SK-N-SH (cell line): Measurements from ENCODE around the gene TPGS1. TPM values are rescaled to one million over a fixed set of nuclear protein-coding genes. Genes with fewer than 3 reads are reported as not detected.

ENCODE experiments used
- CTCF ChIA-PET: fragments of 300-600, 350-600 bp; formaldehyde crosslinking; extraction: SDS; loops from one replicate; lab custom pipeline; 2021; lab: Yijun Ruan, JAX
- POLR2A ChIA-PET: fragments of 350-600 bp; sonication (Branson Sonifier 250); formaldehyde crosslinking; extraction: SDS; loops from one replicate; lab custom pipeline; 2020; ENCODE audit warnings: antibody characterized with exemption, inconsistent platforms; lab: Yijun Ruan, JAX
- DNase-seq: peaks from one replicate; pipeline ENCODE4 v3.0.0; 2012
- H2AFZ ChIP-seq: fragments of 200-600 bp; sonication (generic); 2 replicates; pipeline ENCODE4 v1.8.1; 2016; ENCODE audit warnings: antibody characterized with exemption, mild to moderate bottlenecking, low read depth
- H3F3A ChIP-seq: fragments of 200-600 bp; sonication (generic); replicated peaks from 2 replicates; pipeline ENCODE3; 2016; ENCODE audit warnings: antibody characterized with exemption, mild to moderate bottlenecking; ENCODE audit not compliant: insufficient read depth
- H3K27ac ChIP-seq, 2 experiments: fragments of 200-500 bp in 1 of 2; fragments of 200-600 bp in 1 of 2; sonication (Bioruptor generic) in 1 of 2; sonication (generic), shearing (Covaris generic) in 1 of 2; 2 replicates each; pipeline versions ENCODE4 v1.5.1 to v1.6.1; 2014 to 2016; ENCODE audit warnings: low read depth in 2 of 2, inconsistent platforms in 1 of 2, low read length in 1 of 2, mild to moderate bottlenecking in 1 of 2, mixed read lengths in 1 of 2
- H3K27me3 ChIP-seq: fragments of 200-600 bp; sonication (generic), shearing (Covaris generic); 2 replicates; pipeline ENCODE4 v1.6.1; 2016; ENCODE audit warnings: mixed run types; ENCODE audit not compliant: insufficient read depth
- H3K36me3 ChIP-seq, 2 experiments: fragments of 200-500 bp in 1 of 2; fragments of 200-600 bp in 1 of 2; sonication (Bioruptor generic) in 1 of 2; sonication (generic) in 1 of 2; replicated peaks in 1 of 2; 2 replicates each; pipeline versions ENCODE3 to v1.5.1; 2014 to 2016; ENCODE audit warnings: low read length in 1 of 2, mild to moderate bottlenecking in 1 of 2; ENCODE audit not compliant: insufficient read depth in 2 of 2, control insufficient read depth in 1 of 2
- H3K4me1 ChIP-seq, 2 experiments: fragments of 200-500 bp in 1 of 2; fragments of 200-600 bp in 1 of 2; sonication (Bioruptor generic) in 1 of 2; sonication (generic), shearing (Covaris generic) in 1 of 2; 2 replicates each; pipeline versions ENCODE4 v1.5.1 to v1.6.1; 2014 to 2016; ENCODE audit warnings: low read depth in 1 of 2, low read length in 1 of 2, mixed run types in 1 of 2; ENCODE audit not compliant: insufficient read depth in 2 of 2, control insufficient read depth in 1 of 2
- H3K4me2 ChIP-seq: fragments of 200-600 bp; sonication (generic), shearing (Covaris generic); 2 replicates; pipeline ENCODE4 v1.6.1; 2017; ENCODE audit warnings: mixed run types
- H3K4me3 ChIP-seq, 2 experiments: fragments of 200-500 bp in 1 of 2; fragments of 200-600 bp in 1 of 2; sonication (Bioruptor generic) in 1 of 2; sonication (generic), shearing (Covaris generic) in 1 of 2; 2 replicates each; pipeline versions ENCODE4 v1.5.1 to v1.8.1; 2014 to 2016; ENCODE audit warnings: low read depth in 2 of 2, inconsistent platforms in 1 of 2, low read length in 1 of 2, mild to moderate bottlenecking in 1 of 2, mixed read lengths in 1 of 2, moderate library complexity in 1 of 2
- H3K79me2 ChIP-seq: fragments of 200-600 bp; sonication (generic); 2 replicates; pipeline ENCODE4 v1.8.1; 2017; ENCODE audit warnings: mild to moderate bottlenecking; ENCODE audit not compliant: insufficient read depth
- H3K9ac ChIP-seq: fragments of 200-600 bp; sonication (generic); 2 replicates; pipeline ENCODE4 v1.6.1; 2017; ENCODE audit warnings: mixed run types
- H3K9me2 ChIP-seq: fragments of 200-600 bp; sonication (generic); 2 replicates; pipeline ENCODE4 v1.6.1; 2017; ENCODE audit warnings: mixed run types
- H3K9me3 ChIP-seq: fragments of 200-600 bp; sonication (generic); 2 replicates; pipeline ENCODE4 v1.6.1; 2017; ENCODE audit warnings: mixed run types, mild to moderate bottlenecking, moderate library complexity
- H4K20me1 ChIP-seq: fragments of 200-600 bp; sonication (generic); 2 replicates; pipeline ENCODE4 v1.6.1; 2017; ENCODE audit warnings: mild to moderate bottlenecking, mixed run types; ENCODE audit not compliant: insufficient read depth
- GABPA ChIP-seq: IDR thresholded peaks from 2 replicates; pipeline ENCODE4 v1.4.0; 2012; ENCODE audit warnings: low read depth, mild to moderate bottlenecking
- GATA2 ChIP-seq: sonication (generic); formaldehyde crosslinking; IDR thresholded peaks from 2 replicates; pipeline ENCODE4 v1.5.0; 2020; ENCODE audit warnings: mild to moderate bottlenecking, missing genetic modification reagents
- JUND ChIP-seq: IDR thresholded peaks from 2 replicates; pipeline ENCODE4 v1.4.0; 2012
- MAX ChIP-seq: IDR thresholded peaks from 2 replicates; pipeline ENCODE4 v1.4.0; 2012; ENCODE audit warnings: low read depth
- MEF2A ChIP-seq: IDR thresholded peaks from 2 replicates; pipeline ENCODE4 v1.4.0; 2012; ENCODE audit warnings: low read depth, borderline replicate concordance
- MXI1 ChIP-seq: IDR thresholded peaks from 2 replicates; pipeline ENCODE4 v1.6.1; 2012; ENCODE audit warnings: mild to moderate bottlenecking, low read depth, low read length, improper control_type of control experiment
- NFIC ChIP-seq: IDR thresholded peaks from 2 replicates; pipeline ENCODE4 v1.4.0; 2012; ENCODE audit warnings: borderline replicate concordance
- NRF1 ChIP-seq: IDR thresholded peaks from 2 replicates; pipeline ENCODE4 v1.6.1; 2012; ENCODE audit warnings: low read depth, mild to moderate bottlenecking, low read length
- POLR2AphosphoS5 ChIP-seq: IDR thresholded peaks from 2 replicates; pipeline ENCODE4 v1.6.1; 2012; ENCODE audit warnings: low read depth, low read length
- RAD21 ChIP-seq: IDR thresholded peaks from 2 replicates; pipeline ENCODE4 v1.6.1; 2012; ENCODE audit warnings: mild to moderate bottlenecking, low read length
- RCOR1 ChIP-seq: fragments of 150-350 bp; IDR thresholded peaks from 2 replicates; pipeline ENCODE4 v1.6.1; 2017; ENCODE audit warnings: antibody characterized with exemption, low read length
- RXRA ChIP-seq: IDR thresholded peaks from 2 replicates; pipeline ENCODE4 v1.4.0; 2012; ENCODE audit warnings: low read depth, mild to moderate bottlenecking, borderline replicate concordance
- TEAD4 ChIP-seq: IDR thresholded peaks from 2 replicates; pipeline ENCODE4 v1.4.0; 2012; ENCODE audit warnings: mild to moderate bottlenecking, borderline replicate concordance; ENCODE audit not compliant: insufficient read depth
- YY1 ChIP-seq: IDR thresholded peaks from 2 replicates; pipeline ENCODE4 v1.4.0; 2012; ENCODE audit warnings: low read depth, mild to moderate bottlenecking
- WGBS: methylation state at CpG from one replicate; pipeline ENCODE4 v1.1.6; 2017; ENCODE audit warnings: low lambda C conversion rate; 5-methylcytosine and 5-hydroxymethylcytosine counted together
- polyA plus RNA-seq, 3 experiments: library from polyadenylated mRNA; depleted of rRNA; stranded (reverse); fragments of >200 nt; gene quantifications; 2 replicates each; pipeline ENCODE4 v1.2.3, GENCODE V29; 2012
- TF ChIP-seq, protein P1 (sequence below): fragments of 150-350 bp; IDR thresholded peaks from 2 replicates; pipeline ENCODE4 v1.6.1; 2016; ENCODE audit warnings: mild to moderate bottlenecking, low read depth, low read length
- TF ChIP-seq, protein P2 (sequence below): IDR thresholded peaks from 2 replicates; pipeline ENCODE4 v1.4.0; 2012; ENCODE audit warnings: low read depth, borderline replicate concordance

The TPGS1 gene
- polyA plus RNA-seq, 1 of the 3 experiments (the other 2 are of a cell fraction): 31.0 TPM

DNA sequence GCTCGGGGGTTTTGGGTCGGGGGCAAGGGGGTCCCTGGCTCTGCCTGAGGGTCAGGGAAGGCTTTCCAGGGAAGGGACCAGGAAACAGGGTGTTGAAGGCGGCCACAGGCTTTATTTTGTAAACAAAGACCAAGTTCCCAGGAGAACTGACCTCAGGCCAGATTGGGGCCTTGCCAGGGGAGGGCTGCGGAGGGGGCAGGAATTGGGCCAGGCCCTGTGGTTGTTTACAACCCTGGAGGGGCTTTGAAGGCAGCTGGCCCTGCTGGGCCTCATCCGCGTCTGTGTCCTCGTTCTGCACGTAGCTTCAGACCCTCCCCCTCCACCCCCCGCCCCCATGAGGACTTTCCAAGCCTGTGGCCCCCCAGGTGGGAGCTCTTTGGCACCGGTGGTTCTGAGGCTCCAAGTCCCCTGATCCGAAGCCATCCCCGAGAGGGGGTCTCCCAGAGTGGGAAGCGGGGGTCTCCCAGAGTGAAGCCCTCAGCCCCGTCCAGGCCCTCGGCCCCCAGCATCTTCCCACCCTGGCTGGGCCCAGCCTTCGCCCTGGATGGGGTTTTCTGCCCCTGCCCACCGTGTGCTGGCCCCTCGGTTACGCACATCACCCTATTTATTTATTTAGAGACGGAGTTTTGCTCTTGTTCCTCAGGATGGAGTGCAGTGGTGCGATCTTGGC is 51.6 kb downstream of the TPGS1 start:
- WGBS: 76% methylated on average over 9 of the region's 21 CpGs
- no peak overlapping the region for H2AFZ ChIP-seq
- ChIA-PET CTCF (no interaction called here), POLR2A (no interaction called here)
- no peaks in the 10 kb centered on the region for H3K79me2 ChIP-seq
- no peaks in the 10 kb centered on the region for H3K27me3 ChIP-seq
- DNase-seq: no peak
- no peaks in the 10 kb centered on the region for H3K9me2 ChIP-seq
- H3K4me2 ChIP-seq: no peak overlapping the region
- no peaks in the 10 kb centered on the region for H4K20me1 ChIP-seq
- H3K27ac ChIP-seq: no peak overlapping the region
- no peaks in the 10 kb centered on the region; a peak in 1 of 4 replicates for H3K4me1 ChIP-seq
- no peak for TF ChIP-seq MAX
- no peak for TF ChIP-seq NFIC
- TF ChIP-seq YY1: no peak
- no peak for TF ChIP-seq NRF1
- TF ChIP-seq, protein P1, sequence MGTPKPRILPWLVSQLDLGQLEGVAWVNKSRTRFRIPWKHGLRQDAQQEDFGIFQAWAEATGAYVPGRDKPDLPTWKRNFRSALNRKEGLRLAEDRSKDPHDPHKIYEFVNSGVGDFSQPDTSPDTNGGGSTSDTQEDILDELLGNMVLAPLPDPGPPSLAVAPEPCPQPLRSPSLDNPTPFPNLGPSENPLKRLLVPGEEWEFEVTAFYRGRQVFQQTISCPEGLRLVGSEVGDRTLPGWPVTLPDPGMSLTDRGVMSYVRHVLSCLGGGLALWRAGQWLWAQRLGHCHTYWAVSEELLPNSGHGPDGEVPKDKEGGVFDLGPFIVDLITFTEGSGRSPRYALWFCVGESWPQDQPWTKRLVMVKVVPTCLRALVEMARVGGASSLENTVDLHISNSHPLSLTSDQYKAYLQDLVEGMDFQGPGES: no peak
- no peak for TF ChIP-seq MXI1
- TF ChIP-seq GABPA: no peak
- TF ChIP-seq POLR2AphosphoS5: no peak
- TF ChIP-seq, protein P2, sequence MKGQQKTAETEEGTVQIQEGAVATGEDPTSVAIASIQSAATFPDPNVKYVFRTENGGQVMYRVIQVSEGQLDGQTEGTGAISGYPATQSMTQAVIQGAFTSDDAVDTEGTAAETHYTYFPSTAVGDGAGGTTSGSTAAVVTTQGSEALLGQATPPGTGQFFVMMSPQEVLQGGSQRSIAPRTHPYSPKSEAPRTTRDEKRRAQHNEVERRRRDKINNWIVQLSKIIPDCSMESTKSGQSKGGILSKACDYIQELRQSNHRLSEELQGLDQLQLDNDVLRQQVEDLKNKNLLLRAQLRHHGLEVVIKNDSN: no peak
- TF ChIP-seq GATA2 (CRISPR knock-in tag): no peak
- H3K4me3 ChIP-seq: no peak overlapping the region
- no peaks in the 10 kb centered on the region for H3F3A ChIP-seq
- no peak overlapping the region for H3K9ac ChIP-seq
- H3K9me3 ChIP-seq: no peaks in the 10 kb centered on the region
- H3K36me3 ChIP-seq: no peaks in the 10 kb centered on the region

DNA sequence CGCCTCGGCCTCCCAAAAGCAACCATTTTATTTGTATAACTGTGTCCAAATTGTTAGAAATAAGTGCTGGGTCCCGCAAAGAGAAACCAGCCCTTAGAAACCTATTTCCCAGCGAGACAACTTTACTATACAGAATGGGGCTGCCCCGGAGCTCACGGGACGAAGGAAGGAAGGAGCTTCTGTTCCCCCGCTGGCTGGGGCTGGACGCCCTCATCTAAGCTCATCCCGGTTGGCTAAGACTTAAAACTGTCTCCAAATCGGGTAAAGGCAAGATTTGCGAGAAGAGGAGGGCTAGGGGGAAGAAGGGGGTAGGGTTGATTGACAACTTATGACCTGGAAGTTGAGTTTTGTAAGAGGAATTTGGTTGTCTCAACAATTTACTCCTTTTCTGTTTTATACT is 52.8 kb downstream of the TPGS1 start:
- POLR2A ChIA-PET: no interaction called here
- WGBS: 88% methylated on average over 12 of the region's 12 CpGs
- no peaks in the 10 kb centered on the region for H3F3A ChIP-seq

More for the DNA sequence above, 52.8 kb downstream of the TPGS1 start:
- Histone ChIP-seq H3K9me2 (no peaks in the 10 kb centered on the region), H3K79me2 (no peaks in the 10 kb centered on the region), H3K4me3 (no peak overlapping the region), H3K36me3 (no peaks in the 10 kb centered on the region), H4K20me1 (no peaks in the 10 kb centered on the region), H2AFZ (no peak overlapping the region), H3K9me3 (no peaks in the 10 kb centered on the region), H3K27me3 (no peaks in the 10 kb centered on the region), H3K4me1 (no peaks in the 10 kb centered on the region; a peak in 1 of 4 replicates), H3K9ac (no peak overlapping the region), H3K27ac (no peak overlapping the region), H3K4me2 (no peak overlapping the region)
- CTCF ChIA-PET: no interaction called here
- TF ChIP-seq RCOR1 (no peak), RXRA (no peak), JUND (no peak), MEF2A (no peak), TEAD4 (no peak), RAD21 (no peak)
- no peak for DNase-seq
